HG03066 (cell line): ENCODE results near the gene SFXN3.

Source experiments
- ATAC-seq: cut with Tn5 transposase; IDR thresholded peaks from one replicate; pipeline ENCODE4 v1.9.1; 2021; ENCODE audit warnings: low read depth; ENCODE audit not compliant: unreplicated experiment

The SFXN3 gene

GRCh38 chr10:101031128-101031795 lies at the start of gene SFXN3, which contains the start of gene PDZD7:
Gene SFXN3, plus strand, starts transcription at chr10:101031234. Its CDS starts 3,461 bp downstream, at chr10:101034695.
Gene PDZD7, minus strand, starts transcription at chr10:101031129. Its CDS starts 910 bp downstream, at chr10:101030219.
- peak; percentile 89 for ATAC-seq

GRCh38 chr10:100982916-100983830 lies 47.9 kb upstream of the SFXN3 start:
- no peak for ATAC-seq

GRCh38 chr10:100983868-100984671 lies 47.0 kb upstream of the SFXN3 start:
- no peak for ATAC-seq

GRCh38 chr10:100984672-100985177 lies 46.3 kb upstream of the SFXN3 start:
- ATAC-seq = no peak

GRCh38 chr10:100985336-100985735 lies 45.7 kb upstream of the SFXN3 start:
- no peak for ATAC-seq

GRCh38 chr10:100986623-100986951 lies 44.4 kb upstream of the SFXN3 start:
- no peak for ATAC-seq

GRCh38 chr10:100986952-100987684 lies 43.9 kb upstream of the SFXN3 start, which contains the start of the genes MRPL43 and TWNK:
Gene MRPL43, minus strand, starts transcription at chr10:100987497. Its CDS starts 54 bp downstream, at chr10:100987443.
Gene TWNK, plus strand, starts transcription at chr10:100987543. Its CDS starts 668 bp downstream, at chr10:100988211.
- peak; percentile 82 for ATAC-seq

GRCh38 chr10:100987685-100988049 lies 43.4 kb upstream of the SFXN3 start:
- ATAC-seq = no peak

GRCh38 chr10:100988166-100988565 lies 42.9 kb upstream of the SFXN3 start:
- ATAC-seq = no peak

GRCh38 chr10:100989088-100989487 lies 41.9 kb upstream of the SFXN3 start:
- no peak for ATAC-seq

- ATAC-seq = no peak
Observed at GRCh38 chr10:100993986-100994708, 36.9 kb upstream of the SFXN3 start.

- no peak for ATAC-seq
Observed at GRCh38 chr10:100995181-100995580, 35.9 kb upstream of the SFXN3 start.

GRCh38 chr10:100996678-100997359 lies 34.2 kb upstream of the SFXN3 start:
- no peak for ATAC-seq

GRCh38 chr10:100997360-100998182 lies 33.5 kb upstream of the SFXN3 start:
- ATAC-seq = no peak

- ATAC-seq = peak; percentile 21
Observed at GRCh38 chr10:100998183-100998990, 32.6 kb upstream of the SFXN3 start.

GRCh38 chr10:100998991-100999741 lies 31.9 kb upstream of the SFXN3 start:
- ATAC-seq = peak; percentile 45
